ENCODE data around the gene AZI2. TPM values are rescaled to one million over a fixed set of nuclear protein-coding genes. Genes with fewer than 3 reads are reported as not detected.
A peak's percentile ranks its signal among the peaks of the same experiment; 100 is the strongest.

AZI2 gene
- total RNA-seq (10 to 100 TPM; 22.8 to 30.4 TPM), polyA plus RNA-seq (10 to 100 TPM; 17.1 to 21.7 TPM)

- Histone ChIP-seq H3K27ac (ENCODE audit: low read depth in 1 of 2, low read length in 2 of 2) (peak within 1 kb of the TSS; percentile 98 to 100), H3K4me1 (ENCODE audit: control insufficient read depth in 4 of 4, insufficient read depth in 4 of 4, low read length in 3 of 4) (peaks cover 3 to 28% (median 5%) of the 10 kb centered on the region in 4 donors), H3K4me3 (ENCODE audit: low read depth in 1 of 3, low read length in 3 of 3) (peak within 1 kb of the TSS; percentile 48 to 87 (median 83)), H3K9ac (ENCODE audit: low read depth in 1 of 2, low read length in 2 of 2) (peak within 1 kb of the TSS; percentile 81 to 97), H3K27me3 (ENCODE audit: control insufficient read depth in 4 of 4, insufficient read depth in 4 of 4, low read length in 3 of 4) (no peaks in the 10 kb centered on the region), H3K36me3 (ENCODE audit: control insufficient read depth in 4 of 4, insufficient read depth in 3 of 4, low read depth in 1 of 4, low read length in 3 of 4) (peaks cover 0 to 6% (median 0%) of the 10 kb centered on the region in 4 donors), H3K9me3 (ENCODE audit: control insufficient read depth in 4 of 4, low read length in 3 of 4) (peaks cover under 1 to 11% (median 4%) of the 10 kb centered on the region in 4 donors)
- TF ChIP-seq HNF4G (IDR thresholded peaks at IDR 0.05) (no peak), RAD21 (IDR thresholded peaks at IDR 0.05) (peak in 1 of 2 donors; percentile 9), YY1 (IDR thresholded peaks at IDR 0.05) (peak; percentile 49), TAF1 (conservative IDR thresholded peaks at IDR 0.05) (no peak), NR2F2 (IDR thresholded peaks at IDR 0.05) (peak; percentile 95), RXRA (IDR thresholded peaks at IDR 0.05) (peak; percentile 41 to 65), JUND (IDR thresholded peaks at IDR 0.05) (peak in 1 of 2 donors; percentile 32), MAX (IDR thresholded peaks at IDR 0.05) (peak; percentile 65), FOXA2 (IDR thresholded peaks at IDR 0.05) (no peak), EGR1 (IDR thresholded peaks at IDR 0.05; ENCODE audit: low read depth in 2 of 2) (peak in 1 of 2 donors; percentile 46), CTCF (IDR thresholded peaks at IDR 0.05; ENCODE audit: low read depth, low read length, missing input control) (peak; percentile 1), SP1 (IDR thresholded peaks at IDR 0.05) (peak; percentile 51), REST (IDR thresholded peaks at IDR 0.05) (peak; percentile 69), ZBTB33 (IDR thresholded peaks at IDR 0.05) (no peak), HNF4A (conservative IDR thresholded peaks at IDR 0.05) (peak in 1 of 2 donors; percentile 7), ATF3 (IDR thresholded peaks at IDR 0.05) (no peak), FOXA1 (IDR thresholded peaks at IDR 0.05) (no peak), GABPA (IDR thresholded peaks at IDR 0.05 in 1 of 2, conservative IDR thresholded peaks at IDR 0.05 in 1 of 2) (peak; percentile 72 to 91)
- WGBS = under 1% methylated on average over 83 of the region's 83 CpGs
- peak; percentile 96 for DNase-seq (ENCODE audit: low spot score)
These were observed at the start of gene AZI2, which contains the start of gene ZCWPW2 for GRCh38 chr3:28348629-28349468. Gene AZI2, minus strand, starts transcription at chr3:28348824. Its CDS starts 8,207 bp downstream, at chr3:28340617. Gene ZCWPW2, plus strand, starts transcription at chr3:28348721. Its CDS starts 64,348 bp downstream, at chr3:28413069.
